MM.1S (cell line): ENCODE data around the gene F5.

Experiments used
- EZH2 ChIP-seq: fragments of 300-600 bp; sonication (generic); optimal IDR thresholded peaks from 2 replicates; pipeline ENCODE3; 2017; ENCODE audit warnings: low read depth, mild to moderate bottlenecking, antibody characterized with exemption, low read length, mixed read lengths
- TF ChIP-seq, protein P1 (sequence below): fragments of 300-600 bp; sonication (generic); IDR thresholded peaks from 2 replicates; pipeline ENCODE4 v1.5.1; 2016; ENCODE audit warnings: antibody characterized with exemption, low read length, mixed read lengths

DNA sequence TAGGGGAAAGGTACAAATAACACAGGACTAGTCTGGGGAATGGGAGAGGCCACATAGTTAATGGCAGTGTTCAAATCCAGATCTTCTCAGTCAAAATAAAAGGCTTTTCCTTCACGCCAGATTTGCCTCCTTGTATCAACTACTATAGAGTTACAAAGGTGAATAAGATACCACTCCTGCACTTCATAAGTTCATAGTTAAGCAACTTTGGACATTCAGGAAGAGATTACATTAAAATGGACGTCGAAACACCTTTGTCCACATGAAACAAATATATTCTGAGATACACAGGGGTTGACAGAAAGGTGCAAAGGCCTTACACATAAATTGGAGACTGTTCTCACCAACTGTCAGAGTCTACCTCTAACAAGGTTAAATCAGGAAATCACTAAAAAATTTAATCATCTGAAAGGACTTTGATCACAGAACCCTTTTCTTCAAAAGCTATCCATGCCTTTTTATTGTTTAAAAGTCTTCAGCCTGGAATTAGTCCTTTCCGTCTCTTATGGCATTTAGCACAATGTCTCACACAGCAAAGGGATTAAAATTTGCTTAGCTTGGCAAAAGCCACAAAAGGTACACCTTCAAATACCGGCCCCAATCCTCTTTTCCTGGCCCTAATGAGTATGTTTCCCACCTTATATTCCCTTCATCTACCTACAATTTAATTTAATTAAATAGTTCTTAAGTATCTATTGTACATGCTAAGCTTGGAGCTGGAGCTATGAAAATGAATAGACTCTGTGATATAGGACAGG lies 8.1 kb downstream of the F5 start:
- TF ChIP-seq, protein P1, sequence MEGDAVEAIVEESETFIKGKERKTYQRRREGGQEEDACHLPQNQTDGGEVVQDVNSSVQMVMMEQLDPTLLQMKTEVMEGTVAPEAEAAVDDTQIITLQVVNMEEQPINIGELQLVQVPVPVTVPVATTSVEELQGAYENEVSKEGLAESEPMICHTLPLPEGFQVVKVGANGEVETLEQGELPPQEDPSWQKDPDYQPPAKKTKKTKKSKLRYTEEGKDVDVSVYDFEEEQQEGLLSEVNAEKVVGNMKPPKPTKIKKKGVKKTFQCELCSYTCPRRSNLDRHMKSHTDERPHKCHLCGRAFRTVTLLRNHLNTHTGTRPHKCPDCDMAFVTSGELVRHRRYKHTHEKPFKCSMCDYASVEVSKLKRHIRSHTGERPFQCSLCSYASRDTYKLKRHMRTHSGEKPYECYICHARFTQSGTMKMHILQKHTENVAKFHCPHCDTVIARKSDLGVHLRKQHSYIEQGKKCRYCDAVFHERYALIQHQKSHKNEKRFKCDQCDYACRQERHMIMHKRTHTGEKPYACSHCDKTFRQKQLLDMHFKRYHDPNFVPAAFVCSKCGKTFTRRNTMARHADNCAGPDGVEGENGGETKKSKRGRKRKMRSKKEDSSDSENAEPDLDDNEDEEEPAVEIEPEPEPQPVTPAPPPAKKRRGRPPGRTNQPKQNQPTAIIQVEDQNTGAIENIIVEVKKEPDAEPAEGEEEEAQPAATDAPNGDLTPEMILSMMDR: no peak
- no peak for TF ChIP-seq EZH2
